Esophagus muscularis mucosa (tissue), 4 donors: ENCODE data around the gene LETM1.

Source experiments
- CTCF ChIP-seq, 3 experiments: fragments of 200-600 bp in 2 of 3; fragments of 450-650 bp in 1 of 3; sonication (generic) in 2 of 3; IDR thresholded peaks; one replicate each; pipeline ENCODE4 v1.5.1; 2017 to 2019; ENCODE audit warnings: antibody characterized with exemption in 3 of 3, mild to moderate bottlenecking in 2 of 3, moderate library complexity in 1 of 3
- EP300 ChIP-seq: sonication (generic); formaldehyde crosslinking; IDR thresholded peaks from one replicate; pipeline ENCODE4 v1.6.1; 2017; ENCODE audit warnings: antibody characterized with exemption
- POLR2A ChIP-seq: fragments of 450-650 bp; IDR thresholded peaks from one replicate; pipeline ENCODE4 v1.6.1; 2017; ENCODE audit warnings: antibody characterized with exemption, moderate library complexity, mild to moderate bottlenecking, low read depth
- POLR2AphosphoS5 ChIP-seq, 2 donors: sonication (generic); formaldehyde crosslinking; IDR thresholded peaks; one replicate each; pipeline ENCODE4 v1.6.1; 2017; ENCODE audit warnings: antibody characterized with exemption in 2 of 2

GRCh38 chr4:1789552-1789951 lies 66.4 kb downstream of the LETM1 start:
- TF ChIP-seq CTCF (IDR thresholded peaks at IDR 0.05) (no peak), POLR2AphosphoS5 (IDR thresholded peaks at IDR 0.05) (no peak), POLR2A (no peak), EP300 (no peak)
